ENCODE measurements around the gene CCDC149. TPM values are rescaled to one million over a fixed set of nuclear protein-coding genes. Genes with fewer than 3 reads are reported as not detected.

CCDC149 gene
- total RNA-seq, 1 experiment from 2014 or later = 12.7 TPM

- H3K36me3 Mint-ChIP-seq (ENCODE audit: insufficient read depth, unreplicated experiment) = no peaks in the 10 kb centered on the region
- intact Hi-C loops (cut with micrococcal nuclease) = no loop called here
- H3K4me3 Mint-ChIP-seq (ENCODE audit: unreplicated experiment) = no peak overlapping the region
- no peaks in the 10 kb centered on the region for H3K27me3 Mint-ChIP-seq (ENCODE audit: insufficient read depth, unreplicated experiment)
- H3K27ac Mint-ChIP-seq (ENCODE audit: low read depth, unreplicated experiment) = no peak overlapping the region
- no peaks in the 10 kb centered on the region for H3K9me3 Mint-ChIP-seq (ENCODE audit: unreplicated experiment)
- DNase-seq (ENCODE audit: unreplicated experiment) = no peak
- POLR2A ChIA-PET = interaction anchor here (0.6 to 1.1 kb wide), 4 partner anchors 15 to 1003 kb away, joined by 3 to 4 read pairs (median 3); no protein-coding TSS in a partner anchor
- CTCF ChIA-PET = interaction anchor here (0.6 to 2.7 kb wide), 9 partner anchors 9 to 614 kb away, joined by 3 to 14 read pairs (median 4); no protein-coding TSS in a partner anchor
- TF ChIP-seq, protein P1, sequence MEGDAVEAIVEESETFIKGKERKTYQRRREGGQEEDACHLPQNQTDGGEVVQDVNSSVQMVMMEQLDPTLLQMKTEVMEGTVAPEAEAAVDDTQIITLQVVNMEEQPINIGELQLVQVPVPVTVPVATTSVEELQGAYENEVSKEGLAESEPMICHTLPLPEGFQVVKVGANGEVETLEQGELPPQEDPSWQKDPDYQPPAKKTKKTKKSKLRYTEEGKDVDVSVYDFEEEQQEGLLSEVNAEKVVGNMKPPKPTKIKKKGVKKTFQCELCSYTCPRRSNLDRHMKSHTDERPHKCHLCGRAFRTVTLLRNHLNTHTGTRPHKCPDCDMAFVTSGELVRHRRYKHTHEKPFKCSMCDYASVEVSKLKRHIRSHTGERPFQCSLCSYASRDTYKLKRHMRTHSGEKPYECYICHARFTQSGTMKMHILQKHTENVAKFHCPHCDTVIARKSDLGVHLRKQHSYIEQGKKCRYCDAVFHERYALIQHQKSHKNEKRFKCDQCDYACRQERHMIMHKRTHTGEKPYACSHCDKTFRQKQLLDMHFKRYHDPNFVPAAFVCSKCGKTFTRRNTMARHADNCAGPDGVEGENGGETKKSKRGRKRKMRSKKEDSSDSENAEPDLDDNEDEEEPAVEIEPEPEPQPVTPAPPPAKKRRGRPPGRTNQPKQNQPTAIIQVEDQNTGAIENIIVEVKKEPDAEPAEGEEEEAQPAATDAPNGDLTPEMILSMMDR (IDR thresholded peaks at IDR 0.05; ENCODE audit: unreplicated experiment) = no peak
- no peaks in the 10 kb centered on the region for H3K4me1 Mint-ChIP-seq (ENCODE audit: insufficient read depth, unreplicated experiment)
- no TSS peak for BruUV-seq (replicated peaks)
These were observed 120.3 kb downstream of the CCDC149 start for GRCh38 chr4:24792552-24792951.

GRCh38 chr4:24791043-24791442 is 121.8 kb downstream of the CCDC149 start:
- intact Hi-C loops (cut with micrococcal nuclease) = no loop called here
- no peak overlapping the region for H3K4me3 Mint-ChIP-seq (ENCODE audit: unreplicated experiment)
- no peaks in the 10 kb centered on the region for H3K36me3 Mint-ChIP-seq (ENCODE audit: insufficient read depth, unreplicated experiment)
- no peaks in the 10 kb centered on the region for H3K9me3 Mint-ChIP-seq (ENCODE audit: unreplicated experiment)
- BruUV-seq (replicated peaks) = no TSS peak
- ChIA-PET POLR2A (no interaction called here), CTCF (interaction anchor here (0.5 to 0.8 kb wide), 2 partner anchors 27 to 62 kb away, joined by 3 read pairs; no protein-coding TSS in a partner anchor)
- no peaks in the 10 kb centered on the region for H3K27me3 Mint-ChIP-seq (ENCODE audit: insufficient read depth, unreplicated experiment)
- no peaks in the 10 kb centered on the region for H3K4me1 Mint-ChIP-seq (ENCODE audit: insufficient read depth, unreplicated experiment)
- no peak overlapping the region for H3K27ac Mint-ChIP-seq (ENCODE audit: low read depth, unreplicated experiment)
- TF ChIP-seq, protein P1 (IDR thresholded peaks at IDR 0.05; ENCODE audit: unreplicated experiment) = no peak
- DNase-seq (ENCODE audit: unreplicated experiment) = no peak

DNA sequence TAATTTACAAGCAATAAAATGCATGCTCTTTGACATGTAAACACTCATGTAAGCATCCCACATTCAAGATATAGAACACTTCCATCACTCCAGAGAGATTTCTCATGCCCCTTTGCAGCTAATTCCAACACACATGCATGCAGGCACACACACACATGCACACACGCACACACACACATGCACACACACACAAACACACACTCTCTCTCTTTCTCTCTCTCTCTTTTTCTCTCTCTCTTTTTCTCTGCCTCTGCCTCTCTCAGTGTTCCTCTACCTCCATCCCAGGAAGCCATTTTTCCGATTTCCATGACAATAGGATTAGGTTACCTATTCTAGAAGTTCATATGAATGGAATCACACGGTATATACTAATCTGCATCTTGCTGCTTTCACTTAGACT is 129.3 kb downstream of the CCDC149 start:
- Mint-ChIP-seq H3K27me3 (ENCODE audit: insufficient read depth, unreplicated experiment) (no peaks in the 10 kb centered on the region), H3K36me3 (ENCODE audit: insufficient read depth, unreplicated experiment) (no peaks in the 10 kb centered on the region), H3K4me3 (ENCODE audit: unreplicated experiment) (no peak overlapping the region), H3K27ac (ENCODE audit: low read depth, unreplicated experiment) (no peak overlapping the region), H3K9me3 (ENCODE audit: unreplicated experiment) (no peaks in the 10 kb centered on the region), H3K4me1 (ENCODE audit: insufficient read depth, unreplicated experiment) (peaks cover 9% of the 10 kb centered on the region)
- CTCF ChIA-PET = no interaction called here
- POLR2A ChIA-PET = no interaction called here
- intact Hi-C loops (cut with micrococcal nuclease) = no loop called here
- no peak for DNase-seq (ENCODE audit: unreplicated experiment)
- BruUV-seq (replicated peaks) = no TSS peak
- TF ChIP-seq, protein P1 (IDR thresholded peaks at IDR 0.05; ENCODE audit: unreplicated experiment) = no peak

GRCh38 chr4:24781999-24782745 is 130.7 kb downstream of the CCDC149 start:
- DNase-seq (ENCODE audit: unreplicated experiment) = no peak
- H3K27ac Mint-ChIP-seq (ENCODE audit: low read depth, unreplicated experiment) = no peak overlapping the region
- intact Hi-C loops (cut with micrococcal nuclease) = no loop called here
- no TSS peak for BruUV-seq (replicated peaks)
- H3K9me3 Mint-ChIP-seq (ENCODE audit: unreplicated experiment) = no peaks in the 10 kb centered on the region
- POLR2A ChIA-PET = no interaction called here
- H3K4me1 Mint-ChIP-seq (ENCODE audit: insufficient read depth, unreplicated experiment) = peaks cover 23% of the 10 kb centered on the region
- H3K36me3 Mint-ChIP-seq (ENCODE audit: insufficient read depth, unreplicated experiment) = no peaks in the 10 kb centered on the region
- no peak overlapping the region for H3K4me3 Mint-ChIP-seq (ENCODE audit: unreplicated experiment)
- H3K27me3 Mint-ChIP-seq (ENCODE audit: insufficient read depth, unreplicated experiment) = no peaks in the 10 kb centered on the region
- CTCF ChIA-PET = interaction anchor here (0.6 kb wide), 1 partner anchor 332 kb away, joined by 3 read pairs; no protein-coding TSS in a partner anchor
- TF ChIP-seq, protein P1 (IDR thresholded peaks at IDR 0.05; ENCODE audit: unreplicated experiment) = no peak

Data from MCF 10A (cell line).